Retinal pigment epithelial cell (primary cell): Measurements from ENCODE around the gene KPNA4.
"Not testable (repeated sequence)": the region's sequence is repeated elsewhere in the genome, so short reads cannot be mapped to it uniquely, and the experiment has no call there.

Experiments used
- DNase-seq: peaks from one replicate; pipeline ENCODE4 v3.0.0-alpha.2; 2010; ENCODE audit warnings: low read depth
- H3K4me3 ChIP-seq: 2 replicates; pipeline ENCODE4 v1.5.1; 2011; ENCODE audit warnings: mild to moderate bottlenecking, low read length, control low read depth, moderate library complexity
- TF ChIP-seq, protein P1 (sequence below): conservative IDR thresholded peaks from 2 replicates; pipeline ENCODE4 v1.5.1; 2011; ENCODE audit warnings: low read depth, low read length, control low read depth, inconsistent platforms

The KPNA4 gene

DNA sequence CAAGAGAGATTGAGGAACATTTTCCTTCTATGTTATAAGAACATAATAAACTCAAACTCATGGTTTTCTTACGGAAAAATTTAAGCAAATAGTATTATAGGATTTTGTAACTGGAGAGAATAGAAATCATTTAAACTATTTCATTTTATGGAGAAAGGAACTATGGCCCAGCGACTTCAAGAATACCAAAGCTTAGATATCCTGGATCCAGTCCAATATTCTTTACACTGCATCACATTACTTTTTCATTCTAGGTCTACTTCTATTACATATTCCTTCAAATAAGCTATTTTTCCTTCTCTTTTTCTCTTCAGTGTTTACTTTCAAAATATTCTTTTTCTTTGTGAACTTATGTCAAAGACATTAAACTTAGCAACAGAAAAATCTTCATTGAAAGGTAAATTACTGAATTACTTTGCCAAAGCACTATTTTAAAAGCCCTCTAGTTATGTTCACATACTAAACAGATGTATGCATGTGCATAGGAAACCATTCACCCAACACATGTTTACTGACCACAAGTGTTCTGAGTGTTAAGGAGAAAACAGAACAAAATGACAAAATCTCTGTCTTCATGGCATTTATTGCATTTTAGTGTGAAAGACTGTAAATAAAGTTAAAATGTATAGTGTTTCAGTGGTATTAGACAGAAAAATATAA, 20.4 kb downstream of the KPNA4 start:
- TF ChIP-seq, protein P1, sequence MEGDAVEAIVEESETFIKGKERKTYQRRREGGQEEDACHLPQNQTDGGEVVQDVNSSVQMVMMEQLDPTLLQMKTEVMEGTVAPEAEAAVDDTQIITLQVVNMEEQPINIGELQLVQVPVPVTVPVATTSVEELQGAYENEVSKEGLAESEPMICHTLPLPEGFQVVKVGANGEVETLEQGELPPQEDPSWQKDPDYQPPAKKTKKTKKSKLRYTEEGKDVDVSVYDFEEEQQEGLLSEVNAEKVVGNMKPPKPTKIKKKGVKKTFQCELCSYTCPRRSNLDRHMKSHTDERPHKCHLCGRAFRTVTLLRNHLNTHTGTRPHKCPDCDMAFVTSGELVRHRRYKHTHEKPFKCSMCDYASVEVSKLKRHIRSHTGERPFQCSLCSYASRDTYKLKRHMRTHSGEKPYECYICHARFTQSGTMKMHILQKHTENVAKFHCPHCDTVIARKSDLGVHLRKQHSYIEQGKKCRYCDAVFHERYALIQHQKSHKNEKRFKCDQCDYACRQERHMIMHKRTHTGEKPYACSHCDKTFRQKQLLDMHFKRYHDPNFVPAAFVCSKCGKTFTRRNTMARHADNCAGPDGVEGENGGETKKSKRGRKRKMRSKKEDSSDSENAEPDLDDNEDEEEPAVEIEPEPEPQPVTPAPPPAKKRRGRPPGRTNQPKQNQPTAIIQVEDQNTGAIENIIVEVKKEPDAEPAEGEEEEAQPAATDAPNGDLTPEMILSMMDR: no peak
- DNase-seq: no peak
- H3K4me3 ChIP-seq: no peak overlapping the region

DNA sequence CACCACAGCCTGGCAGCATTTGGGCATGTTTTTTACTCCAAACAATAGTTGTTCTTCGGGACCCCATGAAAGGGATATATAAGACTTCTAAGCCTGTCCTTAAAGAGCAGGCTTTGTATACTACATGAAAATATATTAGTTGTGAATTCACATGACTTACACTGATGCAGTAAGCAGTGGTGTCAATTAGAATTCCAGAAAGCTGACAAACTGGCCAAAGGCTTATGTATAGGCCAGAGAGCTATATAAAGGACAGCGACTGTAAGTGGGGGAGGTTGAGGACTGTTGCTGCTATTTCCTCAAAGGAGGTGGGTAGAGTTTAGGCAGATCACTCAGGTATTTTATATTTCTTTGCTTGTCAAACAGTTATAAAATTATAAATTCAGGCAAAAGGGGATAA, 24.8 kb downstream of the KPNA4 start:
- no peak overlapping the region for H3K4me3 ChIP-seq
- TF ChIP-seq, protein P1: no peak
- DNase-seq: peak; percentile 72

DNA sequence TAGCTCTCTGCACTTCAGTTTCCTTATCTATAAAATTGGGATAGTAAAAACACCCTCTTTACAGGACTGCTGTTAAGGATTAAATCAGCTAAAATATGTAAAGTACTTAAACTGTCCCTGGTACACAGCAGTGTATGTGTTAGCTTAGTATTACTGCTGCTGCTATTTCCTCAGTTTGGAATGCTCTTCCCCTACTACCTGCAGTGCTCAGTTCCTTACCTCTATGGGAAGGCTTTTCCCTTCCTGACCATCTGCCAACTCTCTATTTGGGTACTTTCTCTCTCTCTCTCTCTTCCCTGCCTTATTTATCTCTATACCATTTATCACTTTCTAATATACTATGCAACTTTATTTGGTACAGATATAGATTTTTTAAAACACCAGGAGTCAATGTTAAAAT, 26.5 kb downstream of the KPNA4 start:
- TF ChIP-seq, protein P1: no peak
- no peak for DNase-seq
- no peak overlapping the region for H3K4me3 ChIP-seq

DNA sequence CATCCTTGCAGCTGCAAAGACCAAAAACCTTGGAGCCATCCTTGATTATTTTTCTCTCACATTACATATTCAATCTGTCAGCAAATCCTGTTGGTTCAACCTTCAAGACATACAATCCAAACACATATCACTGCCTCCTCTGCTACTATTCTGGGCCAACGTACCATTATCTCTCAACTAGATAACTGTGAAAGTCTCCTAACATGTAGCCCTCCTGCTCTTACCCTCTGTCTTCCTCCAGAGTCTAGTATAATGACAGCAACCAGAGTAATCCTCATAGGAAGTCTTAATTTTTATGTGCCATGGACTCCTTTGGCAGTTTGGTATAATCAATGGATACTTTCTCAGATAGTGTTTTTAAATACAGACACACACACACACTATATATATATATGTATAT, 27.6 kb downstream of the KPNA4 start:
- TF ChIP-seq, protein P1: no peak
- H3K4me3 ChIP-seq: no peak overlapping the region
- DNase-seq: no peak

DNA sequence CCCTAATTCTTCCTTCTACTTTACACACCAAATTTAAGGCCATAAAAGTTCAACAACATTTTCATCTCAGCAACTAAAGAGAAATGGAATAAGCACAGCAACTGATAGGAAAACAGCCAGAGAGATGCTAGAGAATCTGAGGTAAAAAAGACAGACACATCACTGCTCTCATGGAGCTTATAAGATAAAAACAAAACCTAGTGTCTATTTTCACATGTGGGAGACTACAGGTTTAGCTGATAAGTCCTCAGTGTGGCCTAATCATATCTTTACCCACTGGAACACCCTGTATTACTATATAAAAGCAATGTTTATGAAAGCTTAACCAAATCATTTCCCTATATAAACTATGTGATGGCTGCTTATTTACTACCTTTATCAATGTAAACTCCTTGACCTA, 33.0 kb downstream of the KPNA4 start:
- TF ChIP-seq, protein P1: no peak
- no peak for DNase-seq

DNA sequence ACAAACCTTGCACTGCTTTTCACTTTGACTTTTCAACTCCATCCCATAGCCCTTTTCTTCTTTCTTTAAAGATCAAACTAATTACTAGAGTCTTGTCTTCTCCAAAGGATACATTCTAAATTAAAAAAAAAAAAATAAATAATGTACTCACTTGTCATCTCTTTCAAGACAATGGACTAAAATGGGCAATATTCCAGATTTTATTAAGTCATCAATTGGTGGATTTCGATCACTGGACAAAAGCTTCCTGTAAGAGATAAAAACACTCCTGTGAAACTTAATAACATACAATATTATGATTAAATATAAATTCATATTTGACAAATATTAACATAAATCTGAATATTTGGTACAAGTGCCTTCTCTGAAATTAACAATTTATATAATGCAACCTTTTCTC, 34.1 kb downstream of the KPNA4 start:
- TF ChIP-seq, protein P1: no peak
- H3K4me3 ChIP-seq: no peak overlapping the region
- no peak for DNase-seq

More for the DNA sequence above, 33.0 kb downstream of the KPNA4 start:
- no peak overlapping the region for H3K4me3 ChIP-seq

DNA sequence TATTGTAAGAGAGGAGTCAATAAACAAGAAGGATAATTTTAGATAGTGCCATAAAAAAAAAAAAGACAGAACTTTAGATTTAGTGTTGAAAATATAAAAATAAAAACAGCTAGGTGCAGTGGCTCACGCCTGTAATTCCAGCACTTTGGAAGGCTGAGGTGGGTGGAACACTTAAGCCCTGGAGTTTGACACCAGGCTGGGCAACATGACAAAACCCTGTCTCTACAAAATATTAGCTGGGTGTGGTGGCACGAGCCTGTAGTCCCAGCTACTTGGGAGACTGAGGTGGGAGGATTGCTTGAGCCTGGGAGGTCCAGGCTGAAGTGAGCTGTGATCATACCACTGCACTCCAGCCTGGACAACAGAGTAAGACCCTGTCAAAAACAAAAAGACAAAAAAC, 49.0 kb downstream of the KPNA4 start:
- not testable (repeated sequence) for H3K4me3 ChIP-seq, DNase-seq
